Uterus (tissue), 4 donors: ENCODE results near the gene IRF6. TPM values are rescaled to one million over a fixed set of nuclear protein-coding genes. Genes with fewer than 3 reads are reported as not detected.

ENCODE experiments used
- DNase-seq, 2 donors: peaks; one replicate each; pipeline ENCODE4 v3.0.0-alpha.2; 2019 to 2020
- H3K27ac ChIP-seq, 2 donors: fragments of 200-600 bp; sonication (generic); 1 replicate in 1 of 2; 2 replicates in 1 of 2; pipeline ENCODE4 v1.5.1; 2016 to 2018
- H3K27me3 ChIP-seq, 2 donors: fragments of 200-600 bp; sonication (generic); one replicate each; pipeline ENCODE4 v1.5.1; 2018 to 2019; ENCODE audit warnings: control low read depth in 1 of 2
- H3K36me3 ChIP-seq, 2 donors: fragments of 200-600 bp; sonication (generic); one replicate each; pipeline ENCODE4 v1.5.1; 2019; ENCODE audit warnings: control low read depth in 1 of 2
- H3K4me1 ChIP-seq, 2 donors: fragments of 200-600 bp; sonication (generic); one replicate each; pipeline ENCODE4 v1.5.1; 2018 to 2019; ENCODE audit warnings: control low read depth in 1 of 2
- H3K4me3 ChIP-seq, 2 donors: fragments of 200-600 bp; sonication (generic); 1 replicate in 1 of 2; 2 replicates in 1 of 2; pipeline ENCODE4 v1.5.1; 2018 to 2019; ENCODE audit warnings: mild to moderate bottlenecking in 1 of 2
- H3K9me3 ChIP-seq, 2 donors: fragments of 200-600 bp; sonication (generic); one replicate each; pipeline ENCODE4 v1.5.1; 2019; ENCODE audit warnings: control low read depth in 1 of 2
- POLR2A ChIP-seq, 2 donors: fragments of 450-650 bp; IDR thresholded peaks; one replicate each; pipeline ENCODE4 v1.6.1; 2016; ENCODE audit warnings: antibody characterized with exemption in 2 of 2, mild to moderate bottlenecking in 1 of 2, moderate library complexity in 1 of 2
- intact Hi-C: fragments of 100-400 bp; cut with DNase I; formaldehyde crosslinking; loops from one replicate; pipeline ENCODE4 v1.15.1; 2023; ENCODE audit warnings: low total_unique reads
- total RNA-seq, 4 donors: library from RNA; depleted of rRNA in 3 of 4; stranded (reverse); fragments of >200 nt in 3 of 4; gene quantifications; one replicate each; pipeline versions ENCODE4 v1.1.0 to v1.2.4, GENCODE V29; 2014 to 2023
- TF ChIP-seq, protein P1 (sequence below), 4 experiments: fragments of 200-600 bp in 2 of 4; fragments of 450-650 bp in 2 of 4; sonication (generic) in 2 of 4; IDR thresholded peaks; one replicate each; pipeline ENCODE4 v1.5.1; 2016 to 2019; ENCODE audit warnings: antibody characterized with exemption in 4 of 4, mild to moderate bottlenecking in 2 of 4, moderate library complexity in 1 of 4
- donor health status: DM: yes; HTN: yes; CAD: no.

Gene IRF6
- total RNA-seq, 4 donors from 2014 or later: 0.88 to 28.3 (median 4.0) TPM

DNA sequence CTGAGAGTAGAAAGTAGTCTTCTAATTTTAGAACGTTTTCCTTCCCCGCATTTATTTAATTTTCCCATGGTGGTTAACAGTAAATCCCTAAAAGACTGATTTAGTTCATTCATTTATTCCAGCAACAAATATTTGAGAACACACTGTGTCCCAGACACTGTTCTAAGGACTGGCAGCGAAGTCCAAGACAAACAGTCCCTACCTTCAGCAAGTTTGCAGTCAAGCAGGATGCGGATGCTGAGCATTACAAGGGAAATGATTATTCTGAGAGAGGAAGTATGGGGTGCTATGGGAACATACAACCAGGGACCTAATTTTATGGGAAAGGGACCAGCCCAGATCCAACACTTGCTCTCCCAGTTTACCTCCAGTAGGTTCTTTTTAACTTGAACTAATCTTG lies 20.4 kb downstream of the IRF6 start:
- Histone ChIP-seq H3K9me3 (no peaks in the 10 kb centered on the region), H3K4me3 (no peak overlapping the region), H3K4me1 (no peaks in the 10 kb centered on the region), H3K27ac (no peak overlapping the region), H3K36me3 (no peaks in the 10 kb centered on the region), H3K27me3 (no peaks in the 10 kb centered on the region)
- no peak for DNase-seq
- intact Hi-C loops: no loop called here
- TF ChIP-seq, protein P1, sequence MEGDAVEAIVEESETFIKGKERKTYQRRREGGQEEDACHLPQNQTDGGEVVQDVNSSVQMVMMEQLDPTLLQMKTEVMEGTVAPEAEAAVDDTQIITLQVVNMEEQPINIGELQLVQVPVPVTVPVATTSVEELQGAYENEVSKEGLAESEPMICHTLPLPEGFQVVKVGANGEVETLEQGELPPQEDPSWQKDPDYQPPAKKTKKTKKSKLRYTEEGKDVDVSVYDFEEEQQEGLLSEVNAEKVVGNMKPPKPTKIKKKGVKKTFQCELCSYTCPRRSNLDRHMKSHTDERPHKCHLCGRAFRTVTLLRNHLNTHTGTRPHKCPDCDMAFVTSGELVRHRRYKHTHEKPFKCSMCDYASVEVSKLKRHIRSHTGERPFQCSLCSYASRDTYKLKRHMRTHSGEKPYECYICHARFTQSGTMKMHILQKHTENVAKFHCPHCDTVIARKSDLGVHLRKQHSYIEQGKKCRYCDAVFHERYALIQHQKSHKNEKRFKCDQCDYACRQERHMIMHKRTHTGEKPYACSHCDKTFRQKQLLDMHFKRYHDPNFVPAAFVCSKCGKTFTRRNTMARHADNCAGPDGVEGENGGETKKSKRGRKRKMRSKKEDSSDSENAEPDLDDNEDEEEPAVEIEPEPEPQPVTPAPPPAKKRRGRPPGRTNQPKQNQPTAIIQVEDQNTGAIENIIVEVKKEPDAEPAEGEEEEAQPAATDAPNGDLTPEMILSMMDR (IDR thresholded peaks at IDR 0.05): no peak
- TF ChIP-seq POLR2A (IDR thresholded peaks at IDR 0.05): no peak

DNA sequence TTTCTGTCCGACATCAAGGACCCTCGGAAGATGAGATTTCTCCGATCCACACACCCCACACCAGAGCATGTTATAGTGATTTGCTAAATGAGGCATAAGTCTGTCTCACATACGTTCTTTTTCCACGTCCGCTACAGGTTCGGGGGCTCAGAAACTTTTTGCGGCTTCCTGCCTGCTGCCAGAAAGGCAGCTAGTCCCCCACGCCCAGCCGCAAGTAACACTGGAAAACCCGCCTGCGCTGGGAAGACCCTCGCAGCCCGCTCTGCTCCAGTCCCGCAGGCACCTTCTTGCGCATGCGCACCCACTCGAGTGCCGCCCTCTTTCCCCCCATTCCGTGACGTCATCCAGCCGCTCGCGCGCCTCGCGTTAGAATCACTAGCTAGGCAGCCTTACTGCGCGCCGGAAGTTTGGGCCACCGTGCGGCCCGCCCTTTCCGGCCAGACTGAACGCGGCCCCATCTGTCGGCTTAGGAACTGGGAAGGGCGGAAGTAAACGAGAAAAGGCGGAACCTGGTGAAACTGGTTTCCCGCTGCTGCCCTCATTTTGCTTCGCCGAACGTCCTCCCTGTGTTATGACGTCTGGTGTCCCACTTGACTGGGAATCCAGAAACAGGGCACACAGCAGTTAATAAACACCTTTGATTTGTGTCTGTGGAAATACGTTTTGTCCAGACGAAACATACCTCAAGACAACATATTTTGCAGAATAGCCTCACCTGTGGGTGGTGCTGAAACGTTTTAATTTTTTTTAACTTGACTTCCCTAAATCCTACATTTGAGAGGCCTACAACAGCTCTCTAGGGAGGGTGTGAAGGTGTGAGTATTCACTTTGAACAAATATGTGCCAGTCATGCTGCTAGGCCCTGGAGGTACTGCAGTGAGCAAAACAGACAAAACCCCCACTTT lies 21.4 kb downstream of the IRF6 start, which contains the start of gene C1orf74:
Gene C1orf74 (minus strand): TSS at position 295 of the 905 bp plus-strand sequence. CDS start 925 bp downstream, outside the sequence.
- intact Hi-C loops: no loop called here
- Histone ChIP-seq H3K4me3 (peak within 1 kb of the TSS; percentile 60 to 62), H3K9me3 (no peaks in the 10 kb centered on the region), H3K27me3 (no peaks in the 10 kb centered on the region), H3K4me1 (no peaks in the 10 kb centered on the region), H3K36me3 (no peaks in the 10 kb centered on the region), H3K27ac (peak within 1 kb of the TSS; percentile 76 to 85)
- peak; percentile 99 for DNase-seq
- TF ChIP-seq, protein P1 (IDR thresholded peaks at IDR 0.05): peak in 1 of 4 experiments; percentile 25
- peak; percentile 61 to 88 for TF ChIP-seq POLR2A (IDR thresholded peaks at IDR 0.05)

DNA sequence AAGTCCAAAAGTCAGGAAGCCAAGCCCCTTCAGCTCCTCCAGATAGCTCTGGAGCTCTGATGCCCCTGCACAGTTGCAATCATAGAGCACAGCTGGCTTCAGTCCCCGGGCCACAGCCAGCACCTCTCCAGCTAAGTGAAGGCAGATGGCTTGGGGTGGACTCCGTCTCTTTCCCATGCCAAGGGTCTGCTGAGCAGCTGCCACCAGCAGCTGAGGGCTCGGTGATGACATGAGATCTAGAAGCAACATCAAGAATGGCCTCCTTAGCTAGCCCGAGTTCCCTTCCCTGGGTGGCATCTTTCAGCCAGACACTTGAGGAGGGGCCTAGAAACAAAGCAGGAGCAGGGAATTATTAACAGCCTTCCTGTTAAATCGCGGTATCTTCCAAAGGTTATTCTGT lies 22.6 kb downstream of the IRF6 start:
- Histone ChIP-seq H3K4me1 (no peaks in the 10 kb centered on the region), H3K9me3 (no peaks in the 10 kb centered on the region), H3K27me3 (no peaks in the 10 kb centered on the region), H3K36me3 (no peaks in the 10 kb centered on the region), H3K4me3 (peak overlapping the region in 1 of 2 donors; percentile 60), H3K27ac (no peak overlapping the region)
- intact Hi-C loops: no loop called here
- DNase-seq: no peak
- TF ChIP-seq, protein P1 (IDR thresholded peaks at IDR 0.05): no peak
- no peak for TF ChIP-seq POLR2A (IDR thresholded peaks at IDR 0.05)

DNA sequence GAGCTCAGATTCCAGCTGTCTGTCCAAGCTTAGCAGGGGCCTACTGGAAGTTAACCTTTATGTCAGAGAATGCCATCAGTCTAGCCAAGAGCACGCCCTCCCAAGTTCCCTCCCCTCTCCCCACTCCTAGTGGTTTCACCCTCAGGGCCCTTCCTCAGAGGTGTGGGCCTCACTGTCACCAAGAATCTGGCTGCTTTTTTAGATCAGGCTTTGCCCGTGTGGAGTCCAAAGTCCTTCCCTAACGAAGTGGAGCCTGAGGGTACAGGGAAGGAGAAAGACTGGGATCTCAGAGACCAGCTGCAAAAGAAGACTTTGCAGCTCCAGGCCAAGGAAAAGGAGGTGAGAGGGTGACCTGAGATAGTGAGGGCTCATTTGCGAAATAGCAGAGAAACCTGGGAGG lies 25.7 kb downstream of the IRF6 start:
- Histone ChIP-seq H3K9me3 (no peaks in the 10 kb centered on the region), H3K27ac (no peak overlapping the region), H3K4me3 (no peak overlapping the region), H3K27me3 (no peaks in the 10 kb centered on the region), H3K4me1 (no peaks in the 10 kb centered on the region), H3K36me3 (no peaks in the 10 kb centered on the region)
- DNase-seq: no peak
- TF ChIP-seq, protein P1 (IDR thresholded peaks at IDR 0.05): no peak
- no peak for TF ChIP-seq POLR2A (IDR thresholded peaks at IDR 0.05)
- intact Hi-C loops: no loop called here

DNA sequence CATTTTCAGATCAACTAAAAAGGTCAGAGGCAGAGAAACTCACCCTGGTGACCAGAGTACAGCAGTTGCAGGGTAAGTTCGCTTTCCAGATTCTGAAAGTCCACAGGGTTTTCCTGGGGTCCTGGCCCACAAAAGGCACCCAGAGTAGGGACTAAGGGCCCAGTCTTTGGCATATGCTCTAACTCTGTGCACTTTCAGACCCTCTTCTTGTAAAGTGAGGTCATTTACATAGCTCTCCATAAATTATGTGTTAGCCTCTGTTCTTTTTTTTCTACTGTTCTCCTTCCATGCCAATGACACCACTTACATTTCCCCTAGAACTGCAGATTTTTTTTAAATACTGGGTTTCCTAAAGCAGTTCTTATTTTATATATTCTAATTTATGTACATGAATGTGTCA lies 27.8 kb downstream of the IRF6 start:
- Histone ChIP-seq H3K27ac (no peak overlapping the region), H3K36me3 (no peaks in the 10 kb centered on the region), H3K4me1 (no peaks in the 10 kb centered on the region), H3K27me3 (no peaks in the 10 kb centered on the region), H3K4me3 (no peak overlapping the region), H3K9me3 (no peaks in the 10 kb centered on the region)
- intact Hi-C loops: no loop called here
- DNase-seq: no peak
- TF ChIP-seq POLR2A (IDR thresholded peaks at IDR 0.05): no peak
- TF ChIP-seq, protein P1 (IDR thresholded peaks at IDR 0.05): no peak
